GM12891 (cell line): ENCODE data around the gene SPAG16.

Experiments used
- POLR2A ChIP-seq: IDR thresholded peaks from 2 replicates; pipeline ENCODE4 v1.6.1; 2011; ENCODE audit warnings: low read depth, low read length, control low read depth
- POLR2AphosphoS5 ChIP-seq: IDR thresholded peaks from 2 replicates; pipeline ENCODE4 v1.6.1; 2011; ENCODE audit warnings: low read depth, low read length, control low read depth
- POU2F2 ChIP-seq: IDR thresholded peaks from 2 replicates; pipeline ENCODE4 v1.6.1; 2011; ENCODE audit warnings: low read depth, mild to moderate bottlenecking, control low read depth, low read length, moderate library complexity
- TAF1 ChIP-seq: IDR thresholded peaks from 2 replicates; pipeline ENCODE4 v1.6.1; 2011; ENCODE audit warnings: low read depth, low read length, control low read depth

GRCh38 chr2:213789940-213790339 lies 505.7 kb downstream of the SPAG16 start:
- TF ChIP-seq POLR2AphosphoS5 (no peak), TAF1 (no peak), POLR2A (no peak), POU2F2 (no peak)
